ENCODE results near the gene AKAP13. TPM values are rescaled to one million over a fixed set of nuclear protein-coding genes. Genes with fewer than 3 reads are reported as not detected.

Gene AKAP13
- total and polyA plus RNA-seq, 7 donors, result 21.6 to 142 (median 98.5) TPM

DNA sequence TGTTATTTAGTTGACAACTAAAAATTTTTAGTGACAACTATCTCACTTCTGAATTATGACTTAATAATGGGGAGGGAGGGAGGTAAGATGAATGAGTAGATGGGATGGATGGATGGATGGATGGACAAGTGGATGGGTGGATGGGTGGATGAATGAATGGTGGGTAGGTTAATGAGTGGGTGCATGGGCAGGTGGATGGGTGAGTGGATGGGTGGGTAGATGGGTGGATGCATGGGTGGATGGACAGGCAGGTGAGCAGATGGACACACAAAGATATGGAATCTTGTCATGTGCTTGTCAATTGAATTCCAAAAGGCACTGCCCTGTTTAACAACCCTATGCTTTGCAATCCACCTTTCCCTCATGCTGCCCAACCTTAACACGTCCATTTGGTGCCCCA, 372.9 kb downstream of the AKAP13 start:
- intact Hi-C loops (cut with DNase I), result no loop called here
- WGBS, 2 donors, result 88 to 97% methylated on average over 1 of the region's 1 CpG
- Histone ChIP-seq H3K4me1 (peaks cover 0 to 49% (median 48%) of the 10 kb centered on the region in 4 donors), H3K27ac (no peak overlapping the region), H3K27me3 (no peaks in the 10 kb centered on the region), H3K4me3 (no peak overlapping the region), H3K9me3 (no peaks in the 10 kb centered on the region), H3K36me3 (peaks cover 0 to 7% (median under 1%) of the 10 kb centered on the region in 4 donors)
- TF ChIP-seq, protein P1, sequence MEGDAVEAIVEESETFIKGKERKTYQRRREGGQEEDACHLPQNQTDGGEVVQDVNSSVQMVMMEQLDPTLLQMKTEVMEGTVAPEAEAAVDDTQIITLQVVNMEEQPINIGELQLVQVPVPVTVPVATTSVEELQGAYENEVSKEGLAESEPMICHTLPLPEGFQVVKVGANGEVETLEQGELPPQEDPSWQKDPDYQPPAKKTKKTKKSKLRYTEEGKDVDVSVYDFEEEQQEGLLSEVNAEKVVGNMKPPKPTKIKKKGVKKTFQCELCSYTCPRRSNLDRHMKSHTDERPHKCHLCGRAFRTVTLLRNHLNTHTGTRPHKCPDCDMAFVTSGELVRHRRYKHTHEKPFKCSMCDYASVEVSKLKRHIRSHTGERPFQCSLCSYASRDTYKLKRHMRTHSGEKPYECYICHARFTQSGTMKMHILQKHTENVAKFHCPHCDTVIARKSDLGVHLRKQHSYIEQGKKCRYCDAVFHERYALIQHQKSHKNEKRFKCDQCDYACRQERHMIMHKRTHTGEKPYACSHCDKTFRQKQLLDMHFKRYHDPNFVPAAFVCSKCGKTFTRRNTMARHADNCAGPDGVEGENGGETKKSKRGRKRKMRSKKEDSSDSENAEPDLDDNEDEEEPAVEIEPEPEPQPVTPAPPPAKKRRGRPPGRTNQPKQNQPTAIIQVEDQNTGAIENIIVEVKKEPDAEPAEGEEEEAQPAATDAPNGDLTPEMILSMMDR (IDR thresholded peaks at IDR 0.05), result no peak
- no peak for TF ChIP-seq POLR2A (IDR thresholded peaks at IDR 0.05)
- TF ChIP-seq EP300 (IDR thresholded peaks at IDR 0.05), result no peak
- TF ChIP-seq POLR2AphosphoS5 (IDR thresholded peaks at IDR 0.05), result no peak
- no peak for DNase-seq

DNA sequence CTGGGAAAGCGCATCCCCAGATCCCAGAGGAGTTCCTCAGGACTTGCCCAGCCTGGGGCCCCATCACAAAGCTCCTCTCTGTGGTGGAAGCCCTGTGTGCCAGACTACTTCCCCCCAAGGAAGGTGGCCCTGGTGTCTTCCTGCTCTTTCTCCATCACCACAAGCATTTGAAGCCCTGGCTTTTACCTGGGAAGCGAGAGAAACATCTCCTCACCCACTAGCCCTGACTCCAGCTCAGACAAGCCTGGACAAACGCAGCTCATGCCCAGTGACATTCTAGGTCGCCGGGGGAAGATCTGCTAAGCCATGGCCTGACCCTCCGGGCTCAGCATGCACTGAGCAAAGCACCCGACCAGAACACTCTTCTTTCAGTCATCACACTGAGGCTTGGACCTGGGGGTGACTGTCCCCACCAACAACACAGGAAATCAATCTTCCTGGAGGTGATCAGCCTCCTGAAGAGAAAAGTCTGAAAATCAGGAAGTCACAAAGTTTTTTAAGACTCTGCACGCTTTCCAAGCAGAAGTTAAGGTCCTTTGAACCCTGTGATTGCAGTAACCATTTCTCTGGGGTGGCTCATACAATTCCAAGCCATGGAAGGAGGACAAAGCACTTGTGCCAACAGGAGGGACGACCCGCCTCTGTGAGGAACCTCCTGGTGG, 373.5 kb downstream of the AKAP13 start:
- Histone ChIP-seq H3K4me3 (no peak overlapping the region), H3K27me3 (no peaks in the 10 kb centered on the region), H3K9me3 (no peaks in the 10 kb centered on the region), H3K36me3 (peaks cover 0 to under 1% (median 0%) of the 10 kb centered on the region in 4 donors), H3K27ac (no peak overlapping the region), H3K4me1 (peaks cover 0 to 47% (median 42%) of the 10 kb centered on the region in 4 donors)
- TF ChIP-seq POLR2A (IDR thresholded peaks at IDR 0.05), result no peak
- no peak for TF ChIP-seq EP300 (IDR thresholded peaks at IDR 0.05)
- TF ChIP-seq POLR2AphosphoS5 (IDR thresholded peaks at IDR 0.05), result no peak
- TF ChIP-seq, protein P1 (IDR thresholded peaks at IDR 0.05), result no peak
- 91 to 93% methylated on average over 10 of the region's 10 CpGs for WGBS, 2 donors
- intact Hi-C loops (cut with DNase I), result no loop called here
- DNase-seq, result peak; percentile 60

DNA sequence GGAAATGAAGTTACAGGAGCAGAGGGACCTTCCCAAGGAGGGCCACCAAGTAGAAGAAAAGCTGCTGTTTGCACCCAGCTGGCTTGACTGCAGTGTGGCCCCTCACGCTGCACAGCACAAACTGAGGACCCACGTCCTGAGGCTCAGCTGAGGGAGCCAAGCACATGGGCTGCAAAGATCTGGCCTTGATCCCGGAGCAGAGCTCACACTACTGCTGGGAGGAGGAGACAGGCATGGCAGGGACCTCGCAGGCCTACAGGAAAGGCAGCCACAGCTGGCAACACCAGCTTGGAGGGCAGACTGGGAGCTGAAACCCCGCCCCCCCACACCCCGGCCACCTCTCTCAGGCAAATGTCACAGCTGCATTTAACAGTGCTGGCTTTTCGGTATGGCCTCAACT, 374.6 kb downstream of the AKAP13 start:
- H3K27ac ChIP-seq, result peak overlapping the region in 1 of 4 donors; percentile 5
- H3K4me1 ChIP-seq, result peaks cover 0 to 36% (median 32%) of the 10 kb centered on the region in 4 donors
- intact Hi-C loops (cut with DNase I), result no loop called here
- H3K36me3 ChIP-seq, result peaks cover 0 to 1% (median 0%) of the 10 kb centered on the region in 4 donors
- 79 to 84% methylated on average over 7 of the region's 7 CpGs for WGBS, 2 donors
- no peaks in the 10 kb centered on the region for H3K9me3 ChIP-seq
- H3K4me3 ChIP-seq, result no peak overlapping the region
- no peak for TF ChIP-seq POLR2A (IDR thresholded peaks at IDR 0.05)
- DNase-seq, result peak; percentile 69
- no peaks in the 10 kb centered on the region for H3K27me3 ChIP-seq

DNA sequence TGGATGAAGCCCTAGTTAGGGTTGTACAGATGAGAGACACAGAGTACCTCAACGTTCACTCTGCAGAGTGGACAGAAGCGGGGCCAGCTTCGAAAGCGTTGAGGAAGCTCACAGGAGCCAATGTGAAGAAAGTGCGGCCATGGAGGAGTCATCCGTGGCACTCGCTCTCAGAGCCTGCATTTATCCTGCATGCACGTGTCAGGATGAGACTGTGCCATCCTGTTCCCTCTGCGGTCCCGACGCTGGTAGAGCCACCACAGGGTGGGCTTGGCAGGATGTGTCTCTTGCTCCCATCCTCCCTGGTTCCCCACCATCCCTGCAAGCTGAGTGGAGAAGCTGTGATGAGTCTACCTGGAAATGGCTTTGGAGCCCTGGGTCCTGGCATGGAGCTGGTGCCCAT, 375.1 kb downstream of the AKAP13 start:
- DNase-seq, result peak; percentile 40
- TF ChIP-seq POLR2AphosphoS5 (IDR thresholded peaks at IDR 0.05) (no peak), EP300 (IDR thresholded peaks at IDR 0.05) (no peak), POLR2A (IDR thresholded peaks at IDR 0.05) (no peak)
- TF ChIP-seq, protein P1 (IDR thresholded peaks at IDR 0.05), result no peak
- Histone ChIP-seq H3K27me3 (no peaks in the 10 kb centered on the region), H3K9me3 (no peaks in the 10 kb centered on the region), H3K36me3 (peaks cover 0 to 6% (median 0%) of the 10 kb centered on the region in 4 donors), H3K4me3 (no peak overlapping the region), H3K27ac (no peak overlapping the region), H3K4me1 (peaks cover 0 to 31% (median 27%) of the 10 kb centered on the region in 4 donors)
- intact Hi-C loops (cut with DNase I), result no loop called here
- WGBS, 2 donors, result 96% methylated on average over 11 of the region's 11 CpGs

DNA sequence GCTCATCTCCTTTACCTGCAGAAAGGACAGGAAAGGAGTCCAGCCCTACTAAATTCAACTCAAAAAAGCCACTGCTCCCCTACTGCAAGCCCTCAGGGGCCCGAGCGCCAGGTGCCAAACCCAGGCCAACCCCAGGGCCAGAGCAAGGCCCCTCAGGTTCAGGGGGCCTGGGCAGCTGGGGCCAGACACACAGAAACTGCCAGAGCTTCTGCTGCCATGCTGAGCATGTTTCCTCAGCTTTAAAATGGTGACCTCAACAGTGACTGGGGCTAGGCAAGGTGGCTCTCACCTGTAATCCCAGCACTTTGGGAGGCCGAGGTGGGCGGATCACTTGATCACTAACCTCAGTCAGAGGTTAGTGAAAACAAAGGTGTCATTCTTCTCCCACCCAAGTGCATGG, 375.5 kb downstream of the AKAP13 start:
- Histone ChIP-seq H3K4me3 (no peak overlapping the region), H3K36me3 (peaks cover 0 to 6% (median 0%) of the 10 kb centered on the region in 4 donors), H3K27ac (no peak overlapping the region), H3K27me3 (no peaks in the 10 kb centered on the region), H3K4me1 (peaks cover 0 to 26% (median 23%) of the 10 kb centered on the region in 4 donors), H3K9me3 (no peaks in the 10 kb centered on the region)
- intact Hi-C loops (cut with DNase I), result no loop called here
- TF ChIP-seq, protein P1 (IDR thresholded peaks at IDR 0.05), result no peak
- TF ChIP-seq EP300 (IDR thresholded peaks at IDR 0.05), result no peak
- no peak for TF ChIP-seq POLR2A (IDR thresholded peaks at IDR 0.05)
- no peak for TF ChIP-seq POLR2AphosphoS5 (IDR thresholded peaks at IDR 0.05)
- DNase-seq, result peak; percentile 42
- WGBS, 2 donors, result 94 to 96% methylated on average over 4 of the region's 4 CpGs
